Measurements from ENCODE around the gene GDAP1L1. TPM values are rescaled to one million over a fixed set of nuclear protein-coding genes. Genes with fewer than 3 reads are reported as not detected.

The GDAP1L1 gene
- total and polyA plus RNA-seq, 2 donors from 2014 or later, result not detected

- intact Hi-C loops (cut with DNase I), result no loop called here
- FAIRE-seq, result no peak
- H3K4me1 ChIP-seq (ENCODE audit: control insufficient read depth in 2 of 3, insufficient read depth in 2 of 3, low read depth in 1 of 3, low read length in 3 of 3), result peaks cover 0 to 13% (median 7%) of the 10 kb centered on the region in 3 donors
These were observed 59.8 kb downstream of the GDAP1L1 start for GRCh38 chr20:44306927-44307326.

DNA sequence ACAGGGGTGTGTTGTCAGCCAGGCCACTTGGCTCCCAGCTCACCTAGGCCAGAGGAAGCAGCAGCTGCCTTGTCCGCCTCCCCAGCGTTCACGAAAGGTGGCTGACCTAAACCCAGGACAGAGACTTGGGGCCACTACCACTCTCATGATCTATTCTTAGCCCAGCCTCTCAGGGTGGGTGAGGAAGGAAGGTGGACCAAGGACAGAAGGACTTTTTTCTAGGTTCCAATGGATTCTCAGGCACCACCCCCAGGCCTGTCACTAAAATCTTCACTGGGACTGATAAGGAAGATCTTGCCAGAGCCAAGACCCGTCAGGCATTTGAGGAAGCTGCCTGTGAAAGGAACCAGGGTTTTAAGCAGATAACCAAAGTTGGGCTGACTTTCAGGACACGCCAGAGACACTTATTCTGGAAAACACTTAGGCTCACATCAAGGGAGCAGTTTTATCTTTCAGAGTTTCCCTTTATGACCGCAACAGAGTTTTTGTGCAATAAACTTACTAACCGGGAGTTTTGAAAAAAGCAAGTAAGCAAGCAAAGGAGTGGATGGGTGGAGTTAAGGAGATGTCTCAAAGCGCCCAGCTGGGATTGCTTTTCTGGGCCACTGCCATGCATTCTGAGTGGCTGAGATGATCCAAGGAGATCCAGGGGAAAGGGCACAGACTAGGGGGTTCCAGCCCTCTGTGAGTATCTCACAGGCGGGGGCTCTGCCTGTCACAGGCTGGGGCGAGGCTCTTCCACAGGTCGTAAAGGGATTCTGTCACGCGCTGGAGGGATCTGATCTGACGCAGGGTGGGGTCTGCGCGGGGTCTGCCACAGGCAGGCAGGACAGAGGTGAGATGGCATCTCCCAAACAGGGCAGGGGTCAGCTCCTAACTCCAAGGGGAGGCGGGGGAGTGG, 62.9 kb downstream of the GDAP1L1 start:
- no peak for TF ChIP-seq CTCF (IDR thresholded peaks at IDR 0.05; ENCODE audit: borderline replicate concordance, extremely low read depth, insufficient read depth)
- Histone ChIP-seq H3K36me3 (ENCODE audit: control insufficient read depth in 2 of 3, insufficient read depth in 3 of 3, low read length in 3 of 3) (peaks cover 0 to 5% (median 4%) of the 10 kb centered on the region in 3 donors), H3K27me3 (ENCODE audit: control insufficient read depth, insufficient read depth, low read length) (no peaks in the 10 kb centered on the region), H3K27ac (ENCODE audit: low read depth in 2 of 2, low read length in 2 of 2) (no peak overlapping the region), H3K9me3 (ENCODE audit: control insufficient read depth in 2 of 3, insufficient read depth in 1 of 3, low read length in 3 of 3) (no peaks in the 10 kb centered on the region), H3K4me1 (ENCODE audit: control insufficient read depth in 2 of 3, insufficient read depth in 2 of 3, low read depth in 1 of 3, low read length in 3 of 3) (peaks cover 0 to 13% (median 7%) of the 10 kb centered on the region in 3 donors), H3K4me3 (ENCODE audit: low read length in 3 of 3) (peak overlapping the region; percentile 88 to 97 (median 97)), H3K9ac (ENCODE audit: low read length in 3 of 3) (peak overlapping the region; percentile 78 to 97 (median 91))
- FAIRE-seq (no peak), DNase-seq (peak in 1 of 5 donors; percentile 39)
- intact Hi-C loops (cut with DNase I), result loop anchor here (5.0 kb wide), 1 partner anchor 93 kb away; no protein-coding TSS in a partner anchor

More at GRCh38 chr20:44306927-44307326, 59.8 kb downstream of the GDAP1L1 start:
- H3K36me3 ChIP-seq (ENCODE audit: control insufficient read depth in 2 of 3, insufficient read depth in 3 of 3, low read length in 3 of 3), result peaks cover 0 to 5% (median 4%) of the 10 kb centered on the region in 3 donors
- H3K4me3 ChIP-seq (ENCODE audit: low read length in 3 of 3), result no peak overlapping the region
- H3K27ac ChIP-seq (ENCODE audit: low read depth in 2 of 2, low read length in 2 of 2), result no peak overlapping the region
- DNase-seq, result no peak
- H3K9me3 ChIP-seq (ENCODE audit: control insufficient read depth in 2 of 3, insufficient read depth in 1 of 3, low read length in 3 of 3), result no peaks in the 10 kb centered on the region
- H3K9ac ChIP-seq (ENCODE audit: low read length in 3 of 3), result no peak overlapping the region
- H3K27me3 ChIP-seq (ENCODE audit: control insufficient read depth, insufficient read depth, low read length), result no peaks in the 10 kb centered on the region
- TF ChIP-seq CTCF (IDR thresholded peaks at IDR 0.05; ENCODE audit: borderline replicate concordance, extremely low read depth, insufficient read depth), result no peak

- no peak for FAIRE-seq
These were observed 63.8 kb downstream of the GDAP1L1 start, which contains the start of gene FITM2 for GRCh38 chr20:44310664-44311639. Gene FITM2 (minus strand): TSS chr20:44311202. CDS start chr20:44311148, 54 bp downstream.

More at GRCh38 chr20:44310664-44311639, 63.8 kb downstream of the GDAP1L1 start, which contains the start of gene FITM2:
- peak within 1 kb of the TSS; percentile 78 to 97 (median 91) for H3K9ac ChIP-seq (ENCODE audit: low read length in 3 of 3)
- DNase-seq, result peak; percentile 97 to 99 (median 98)
- no peaks in the 10 kb centered on the region for H3K9me3 ChIP-seq (ENCODE audit: control insufficient read depth in 2 of 3, insufficient read depth in 1 of 3, low read length in 3 of 3)
- no peaks in the 10 kb centered on the region for H3K27me3 ChIP-seq (ENCODE audit: control insufficient read depth, insufficient read depth, low read length)
- H3K4me1 ChIP-seq (ENCODE audit: control insufficient read depth in 2 of 3, insufficient read depth in 2 of 3, low read depth in 1 of 3, low read length in 3 of 3), result peaks cover 0 to 13% (median 7%) of the 10 kb centered on the region in 3 donors
- H3K36me3 ChIP-seq (ENCODE audit: control insufficient read depth in 2 of 3, insufficient read depth in 3 of 3, low read length in 3 of 3), result peaks cover 0 to 5% (median 4%) of the 10 kb centered on the region in 3 donors
- TF ChIP-seq CTCF (IDR thresholded peaks at IDR 0.05; ENCODE audit: borderline replicate concordance, extremely low read depth, insufficient read depth), result peak; percentile 95
- peak within 1 kb of the TSS; percentile 57 to 74 for H3K27ac ChIP-seq (ENCODE audit: low read depth in 2 of 2, low read length in 2 of 2)
- intact Hi-C loops (cut with DNase I), result loop anchor here (5.0 kb wide), 1 partner anchor 94 kb away; no protein-coding TSS in a partner anchor
- peak within 1 kb of the TSS; percentile 88 to 97 (median 97) for H3K4me3 ChIP-seq (ENCODE audit: low read length in 3 of 3)
